ENCODE data around the gene PLCB4. TPM values are rescaled to one million over a fixed set of nuclear protein-coding genes. Genes with fewer than 3 reads are reported as not detected.

PLCB4 gene
- total RNA-seq, 2 experiments from 2014 or later = not detected

- CTCF ChIA-PET = no interaction called here
Observed at GRCh38 chr20:9294041-9294440, 225.2 kb downstream of the PLCB4 start.

GRCh38 chr20:9298906-9299305, 230.0 kb downstream of the PLCB4 start:
- POLR2A ChIA-PET = no interaction called here
- CTCF ChIA-PET = no interaction called here

More at GRCh38 chr20:9294041-9294440, 225.2 kb downstream of the PLCB4 start:
- POLR2A ChIA-PET = no interaction called here

GRCh38 chr20:9300080-9300479, 231.2 kb downstream of the PLCB4 start:
- POLR2A ChIA-PET = no interaction called here
- CTCF ChIA-PET = no interaction called here

- CTCF ChIA-PET = no interaction called here
- POLR2A ChIA-PET = no interaction called here
Observed at GRCh38 chr20:9300534-9300933, 231.6 kb downstream of the PLCB4 start.

- CTCF ChIA-PET = no interaction called here
- POLR2A ChIA-PET = no interaction called here
Observed at GRCh38 chr20:9301129-9302090, 232.5 kb downstream of the PLCB4 start.

- POLR2A ChIA-PET = no interaction called here
- CTCF ChIA-PET = no interaction called here
Observed at GRCh38 chr20:9302091-9302462, 233.2 kb downstream of the PLCB4 start.

- ChIA-PET POLR2A (no interaction called here), CTCF (no interaction called here)
Observed at GRCh38 chr20:9306521-9306920, 237.6 kb downstream of the PLCB4 start.

GRCh38 chr20:9308056-9308455, 239.2 kb downstream of the PLCB4 start:
- CTCF ChIA-PET = no interaction called here
- POLR2A ChIA-PET = no interaction called here

- POLR2A ChIA-PET = no interaction called here
- CTCF ChIA-PET = no interaction called here
Observed at GRCh38 chr20:9311132-9311531, 242.2 kb downstream of the PLCB4 start.

GRCh38 chr20:9319687-9320384, 250.9 kb downstream of the PLCB4 start:
- ChIA-PET CTCF (no interaction called here), POLR2A (no interaction called here)

GRCh38 chr20:9321007-9321406, 252.1 kb downstream of the PLCB4 start:
- ChIA-PET CTCF (no interaction called here), POLR2A (no interaction called here)

- ChIA-PET CTCF (no interaction called here), POLR2A (no interaction called here)
Observed at GRCh38 chr20:9322661-9323060, 253.8 kb downstream of the PLCB4 start.

- ChIA-PET POLR2A (no interaction called here), CTCF (no interaction called here)
Observed at GRCh38 chr20:9323622-9324021, 254.7 kb downstream of the PLCB4 start.

GRCh38 chr20:9329355-9330101, 260.6 kb downstream of the PLCB4 start:
- POLR2A ChIA-PET = no interaction called here
- CTCF ChIA-PET = no interaction called here

- POLR2A ChIA-PET = no interaction called here
- CTCF ChIA-PET = no interaction called here
Observed at GRCh38 chr20:9330151-9330550, 261.3 kb downstream of the PLCB4 start.

- ChIA-PET CTCF (no interaction called here), POLR2A (no interaction called here)
Observed at GRCh38 chr20:9331707-9332435, 263.0 kb downstream of the PLCB4 start.

- ChIA-PET POLR2A (no interaction called here), CTCF (no interaction called here)
Observed at GRCh38 chr20:9332791-9333479, 264.0 kb downstream of the PLCB4 start.

GRCh38 chr20:9334866-9335265, 266.0 kb downstream of the PLCB4 start:
- ChIA-PET POLR2A (no interaction called here), CTCF (no interaction called here)

GRCh38 chr20:9338101-9338500, 269.2 kb downstream of the PLCB4 start:
- CTCF ChIA-PET = no interaction called here
- POLR2A ChIA-PET = no interaction called here

GRCh38 chr20:9339708-9340107, 270.8 kb downstream of the PLCB4 start:
- ChIA-PET CTCF (no interaction called here), POLR2A (no interaction called here)

All from activated CD8-positive, alpha-beta memory T cell treated with anti-CD3 and anti-CD28 coated beads for 36 hours (primary cell).